Measurements from ENCODE around the gene POLL. TPM values are rescaled to one million over a fixed set of nuclear protein-coding genes. Genes with fewer than 3 reads are reported as not detected.

The POLL gene
- total RNA-seq, 1 experiment from 2014 or later = 51.3 TPM

GRCh38 chr10:101579516-101579870 lies 8.6 kb downstream of the POLL start:
- no peaks in the 10 kb centered on the region for H3K79me2 ChIP-seq (ENCODE audit: insufficient read depth, low read length)
- H3K27me3 ChIP-seq (ENCODE audit: insufficient read depth, low read length) = no peaks in the 10 kb centered on the region
- H3K4me1 ChIP-seq (ENCODE audit: control insufficient read depth in 1 of 2, insufficient read depth in 2 of 2, low read length in 2 of 2) = peaks cover 0 to 5% of the 10 kb centered on the region in 2 experiments; a peak in 1 of 4 replicates
- CTCF ChIA-PET = interaction anchor here (0.8 to 2.4 kb wide), 3 partner anchors 9 to 365 kb away, joined by 3 to 14 read pairs (median 4); no protein-coding TSS in a partner anchor
- H3K4me2 ChIP-seq (ENCODE audit: low read length) = no peak overlapping the region
- no peak overlapping the region for H2AFZ ChIP-seq (ENCODE audit: low read depth, low read length, poor library complexity, severe bottlenecking)
- H3K9ac ChIP-seq (ENCODE audit: low read length) = no peak overlapping the region
- no peak overlapping the region for H3K27ac ChIP-seq (ENCODE audit: low read depth, low read length)
- H3K36me3 ChIP-seq (ENCODE audit: control insufficient read depth in 1 of 2, insufficient read depth in 2 of 2, low read length in 2 of 2) = peaks cover 7 to 10% of the 10 kb centered on the region in 2 experiments; a peak in 3 of 4 replicates
- POLR2A ChIA-PET = no interaction called here
- RAD21 ChIA-PET (ENCODE audit: low non-redundant PET in 1 of 2, low total read pairs in 2 of 2, uncharacterized antibody in 2 of 2, unreplicated experiment in 2 of 2) = no interaction called here
- DNase-seq (ENCODE audit: low read depth, low spot score) (no peak), ATAC-seq (no peak)
- BruUV-seq (replicated peaks) = no TSS peak
- TF ChIP-seq YY1 (IDR thresholded peaks at IDR 0.05; ENCODE audit: extremely low read depth, insufficient replicate concordance, low read depth, low read length) (no peak), ELF1 (IDR thresholded peaks at IDR 0.05; ENCODE audit: borderline replicate concordance, low read depth) (no peak), CTCF (IDR thresholded peaks at IDR 0.05 in 2 of 3, conservative IDR thresholded peaks at IDR 0.05 in 1 of 3; ENCODE audit: borderline replicate concordance in 1 of 3, insufficient read depth in 1 of 3, low read depth in 2 of 3, low read length in 2 of 3) (no peak), POLR2AphosphoS5 (IDR thresholded peaks at IDR 0.05; ENCODE audit: low read depth, low read length) (no peak), MAX (IDR thresholded peaks at IDR 0.05) (no peak), EZH2 (IDR thresholded peaks at IDR 0.05) (no peak), CBX3 (IDR thresholded peaks at IDR 0.05; ENCODE audit: low read depth) (no peak), FOSL1 (IDR thresholded peaks at IDR 0.05; ENCODE audit: low read depth) (no peak), TCF7L2 (IDR thresholded peaks at IDR 0.05; ENCODE audit: borderline replicate concordance, extremely low read depth, insufficient read depth, insufficient read length) (no peak), SIN3A (IDR thresholded peaks at IDR 0.05; ENCODE audit: low read depth) (no peak), ZFX (IDR thresholded peaks at IDR 0.05) (no peak), ATF3 (IDR thresholded peaks at IDR 0.05) (no peak), SRF (IDR thresholded peaks at IDR 0.05; ENCODE audit: low read depth) (no peak), ZNF274 (IDR thresholded peaks at IDR 0.05; ENCODE audit: low read depth, low read length) (no peak), RAD21 (IDR thresholded peaks at IDR 0.05; ENCODE audit: low read depth) (no peak), EGR1 (IDR thresholded peaks at IDR 0.05; ENCODE audit: low read depth) (no peak), EZH2phosphoT487 (IDR thresholded peaks at IDR 0.05; ENCODE audit: borderline replicate concordance) (no peak)
- intact Hi-C loops (cut with micrococcal nuclease) = loop anchor here (10.0 kb wide), 1 partner anchor 515 kb away; the partner anchor contains the start of gene KAZALD1
- no peaks in the 10 kb centered on the region for H3K9me3 ChIP-seq (ENCODE audit: control insufficient read depth in 1 of 2, insufficient read depth in 1 of 2, low read depth in 1 of 2, low read length in 2 of 2)
- no peaks in the 10 kb centered on the region for H4K20me1 ChIP-seq (ENCODE audit: insufficient read depth)
- no peak overlapping the region for H3K4me3 ChIP-seq (replicated peaks in 1 of 2; ENCODE audit: low read depth in 1 of 2, low read length in 2 of 2)
- H3K9me2 ChIP-seq (ENCODE audit: insufficient read depth) = no peaks in the 10 kb centered on the region
